NCI-H446 treated with DMSO at 0.1 percent for 48 hours (cell line): Measurements from ENCODE around the gene TTC3.
"Not testable (repeated sequence)": the region's sequence is repeated elsewhere in the genome, so short reads cannot be mapped to it uniquely, and the experiment has no call there.

ENCODE experiments used
- DNase-seq: peaks from one replicate; lab custom pipeline; 2025; lab: John Stamatoyannopoulos, UW

The TTC3 gene

GRCh38 chr21:37093977-37094376 is 20.9 kb downstream of the TTC3 start:
- no peak for DNase-seq

- no peak for DNase-seq
Measured at GRCh38 chr21:37095821-37096220, 22.8 kb downstream of the TTC3 start.

- DNase-seq = no peak
Measured at GRCh38 chr21:37098751-37099150, 25.7 kb downstream of the TTC3 start.

- no peak for DNase-seq
Measured at GRCh38 chr21:37100316-37100715, 27.3 kb downstream of the TTC3 start.

GRCh38 chr21:37101384-37101783 is 28.3 kb downstream of the TTC3 start:
- no peak for DNase-seq

GRCh38 chr21:37102746-37103145 is 29.7 kb downstream of the TTC3 start:
- DNase-seq = not testable (repeated sequence)

- DNase-seq = no peak
Measured at GRCh38 chr21:37106998-37107397, 33.9 kb downstream of the TTC3 start.

GRCh38 chr21:37111029-37111428 is 38.0 kb downstream of the TTC3 start:
- not testable (repeated sequence) for DNase-seq

- not testable (repeated sequence) for DNase-seq
Measured at GRCh38 chr21:37114301-37114700, 41.2 kb downstream of the TTC3 start.

- DNase-seq = not testable (repeated sequence)
Measured at GRCh38 chr21:37116459-37116858, 43.4 kb downstream of the TTC3 start.

GRCh38 chr21:37117204-37117603 is 44.1 kb downstream of the TTC3 start:
- DNase-seq = no peak

GRCh38 chr21:37118187-37118826 is 45.3 kb downstream of the TTC3 start:
- DNase-seq = no peak

- no peak for DNase-seq
Measured at GRCh38 chr21:37119421-37120218, 46.6 kb downstream of the TTC3 start.

GRCh38 chr21:37128076-37128475 is 55.0 kb downstream of the TTC3 start:
- DNase-seq = no peak

GRCh38 chr21:37130971-37131370 is 57.9 kb downstream of the TTC3 start:
- no peak for DNase-seq

- DNase-seq = no peak
Measured at GRCh38 chr21:37136261-37136660, 63.2 kb downstream of the TTC3 start.

GRCh38 chr21:37136744-37137143 is 63.7 kb downstream of the TTC3 start:
- no peak for DNase-seq

GRCh38 chr21:37139154-37139553 is 66.1 kb downstream of the TTC3 start:
- DNase-seq = no peak

- no peak for DNase-seq
Measured at GRCh38 chr21:37139902-37140301, 66.8 kb downstream of the TTC3 start.

- not testable (repeated sequence) for DNase-seq
Measured at GRCh38 chr21:37143392-37143791, 70.3 kb downstream of the TTC3 start.

GRCh38 chr21:37145635-37146111 is 72.6 kb downstream of the TTC3 start:
- DNase-seq = no peak

GRCh38 chr21:37146320-37147235 is 73.5 kb downstream of the TTC3 start:
- no peak for DNase-seq
